ENCODE data around the gene SLC34A3.

SLC34A3 gene

DNA sequence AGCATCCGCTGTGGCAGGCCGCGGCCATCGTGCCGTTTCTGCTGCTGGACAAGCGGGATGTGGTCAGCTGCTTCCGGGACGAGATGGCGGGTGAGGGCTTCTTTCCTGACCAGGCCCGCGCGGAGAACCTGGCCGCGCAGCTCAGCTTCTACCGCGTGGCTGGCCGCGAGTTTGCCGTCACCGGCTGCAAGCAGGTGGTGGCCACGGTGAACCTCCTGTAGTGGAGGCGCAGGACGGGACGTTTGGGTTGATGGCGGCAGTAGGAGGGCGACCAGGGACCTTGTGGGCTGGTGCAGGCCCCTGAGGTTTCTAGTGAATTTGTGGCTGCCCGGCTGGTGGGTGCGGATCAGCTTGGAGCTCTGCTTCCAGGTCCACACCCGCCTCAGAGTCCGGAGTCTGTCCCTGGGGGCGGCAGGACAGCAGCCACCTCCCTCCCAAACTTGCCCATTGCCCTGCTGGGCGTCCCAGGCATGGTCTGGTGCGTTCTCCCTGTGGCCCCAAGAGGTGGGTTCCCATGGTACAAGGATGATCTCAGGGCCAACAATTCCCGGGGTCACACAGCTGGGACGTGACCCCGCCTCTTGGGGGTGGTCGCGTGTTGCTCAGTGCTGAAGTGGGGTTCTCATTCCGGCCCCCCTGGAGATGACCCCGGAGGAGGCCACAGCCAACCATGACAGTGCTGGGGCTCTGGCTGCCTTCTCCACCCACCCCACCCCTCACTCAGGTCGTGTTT is 49.2 kb downstream of the SLC34A3 start:
- no peak for TF ChIP-seq JUND (IDR thresholded peaks at IDR 0.05; ENCODE audit: low read depth)
- DNase-seq (ENCODE audit: low read depth in 1 of 2, low spot score in 1 of 2) = no peak
- in situ Hi-C loops (cut with HindIII; ENCODE audit: low pct_unique_long_range_greater_than_20kb, low sequenced_read_pairs) = no loop called here

DNA sequence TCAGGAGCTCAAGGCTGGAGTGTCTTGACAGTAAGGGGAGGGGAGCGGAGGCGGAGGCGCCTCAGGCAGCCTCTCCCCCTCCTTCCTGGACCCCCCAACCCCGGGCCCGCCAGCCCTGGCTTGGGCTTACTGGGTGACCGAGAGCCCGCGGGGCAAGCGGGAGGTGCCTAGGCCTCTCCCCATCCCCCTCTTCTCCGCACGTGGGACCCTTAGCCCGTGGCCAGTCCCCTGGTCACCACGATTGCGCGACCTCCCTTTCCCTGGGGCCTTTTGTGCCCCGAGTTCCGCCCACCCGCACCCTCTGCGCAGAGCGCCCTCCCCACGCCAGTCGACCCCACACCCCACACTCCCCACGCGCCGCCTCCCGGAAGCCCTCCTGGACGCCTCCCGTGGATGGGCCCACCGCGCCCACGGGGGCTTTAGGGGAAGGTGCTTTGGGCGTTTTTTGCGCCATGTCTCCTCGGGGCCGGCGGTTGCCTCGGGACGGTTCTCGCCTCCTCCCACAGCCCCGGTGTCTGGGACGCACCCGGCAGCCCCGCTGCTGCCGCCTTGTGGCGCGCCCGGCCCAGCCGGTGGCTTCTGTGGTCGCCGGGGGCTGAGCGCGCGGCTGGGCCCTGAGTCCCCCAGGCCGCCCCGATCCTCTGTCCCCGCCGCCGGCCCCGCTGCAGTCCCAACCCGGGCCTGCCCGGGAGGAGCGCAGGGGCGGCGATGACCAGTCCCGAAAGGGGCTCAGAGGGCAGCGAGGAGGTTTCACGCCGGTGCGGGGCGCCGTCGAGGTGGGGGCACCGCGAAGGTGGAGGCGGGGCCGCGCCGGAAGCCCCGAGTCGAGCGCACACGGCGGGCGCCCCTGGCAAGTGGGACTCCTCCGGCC is 50.0 kb downstream of the SLC34A3 start:
- no peak for TF ChIP-seq JUND (IDR thresholded peaks at IDR 0.05; ENCODE audit: low read depth)
- in situ Hi-C loops (cut with HindIII; ENCODE audit: low pct_unique_long_range_greater_than_20kb, low sequenced_read_pairs) = no loop called here
- DNase-seq (ENCODE audit: low read depth in 1 of 2, low spot score in 1 of 2) = no peak

DNA sequence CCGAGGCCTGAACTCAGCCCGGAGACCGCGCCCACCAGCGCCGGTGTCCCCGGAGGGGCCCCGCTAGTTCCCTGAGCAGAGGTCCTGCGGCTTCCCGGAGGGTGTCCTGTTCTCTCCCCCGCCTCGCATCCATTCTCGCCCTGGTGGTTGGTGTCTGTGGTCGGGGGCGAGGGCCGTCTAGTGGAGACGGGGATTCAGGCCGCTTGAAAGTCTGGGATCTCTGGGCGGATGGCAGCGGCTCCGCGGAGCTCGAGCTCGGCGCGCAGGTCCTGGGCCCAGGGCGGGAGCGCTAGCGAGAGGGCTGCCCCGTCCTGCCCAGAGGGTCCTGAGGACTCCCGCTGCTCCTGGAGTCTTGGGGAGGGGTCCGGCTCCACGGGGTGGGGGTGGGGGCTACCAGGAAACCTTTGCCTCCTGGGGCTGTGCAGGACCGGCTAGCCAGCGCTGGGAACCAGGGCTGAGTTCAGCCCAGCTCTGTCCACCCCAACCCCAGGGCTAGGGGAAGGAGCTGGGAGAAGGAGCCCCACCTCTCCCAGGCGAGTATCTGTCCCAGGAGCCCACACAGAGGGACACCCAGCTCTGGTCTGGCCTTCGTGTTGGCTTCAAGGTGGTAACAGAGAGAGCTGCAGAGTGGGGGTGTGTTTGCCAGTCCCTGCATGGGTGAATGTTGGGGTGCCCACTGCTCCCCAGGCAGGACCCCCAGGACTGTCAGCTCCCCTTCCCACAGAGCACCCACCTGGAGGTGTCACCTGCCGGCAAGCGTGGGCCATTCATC is 50.8 kb downstream of the SLC34A3 start:
- TF ChIP-seq JUND (IDR thresholded peaks at IDR 0.05; ENCODE audit: low read depth) = no peak
- DNase-seq (ENCODE audit: low read depth in 1 of 2, low spot score in 1 of 2) = no peak
- in situ Hi-C loops (cut with HindIII; ENCODE audit: low pct_unique_long_range_greater_than_20kb, low sequenced_read_pairs) = no loop called here

All from T47D (cell line).